Panc1 (cell line): Measurements from ENCODE around the gene PLCD1. TPM values are rescaled to one million over a fixed set of nuclear protein-coding genes. Genes with fewer than 3 reads are reported as not detected.

Experiments
- ATAC-seq: fragments of 200-7000 bp; cut with Tn5 transposase; 2 replicates; pipeline ENCODE4 v1.9.1; 2020; ENCODE audit warnings: mild to moderate bottlenecking, moderate library complexity
- BruUV-seq: library from RNA; stranded (reverse); fragments of 400-500 nt; replicated peaks from 2 replicates; lab custom pipeline; 2021; lab: Mats Ljungman, UMichigan
- CTCF ChIA-PET: fragments of 300-600 bp; sonication (Branson Sonifier 250); formaldehyde crosslinking; loops from one replicate; lab custom pipeline; 2022; ENCODE audit warnings: antibody characterized with exemption; lab: Charles Lee
- POLR2A ChIA-PET: fragments of 300-600 bp; sonication (Branson Sonifier 250); formaldehyde crosslinking; loops from one replicate; lab custom pipeline; 2022; ENCODE audit warnings: antibody characterized with exemption; lab: Charles Lee
- DNase-seq: peaks from one replicate; pipeline ENCODE4 v3.0.0-alpha.2; 2010; ENCODE audit warnings: low read depth, low spot score
- H3K27ac ChIP-seq: 2 replicates; pipeline ENCODE4 v1.5.1; 2011; ENCODE audit warnings: mild to moderate bottlenecking, low read length, inconsistent platforms
- H3K27me3 ChIP-seq: fragments of 200-500 bp; sonication (Bioruptor generic); 2 replicates; pipeline ENCODE4 v1.6.0; 2014; ENCODE audit warnings: low read length, inconsistent platforms; ENCODE audit not compliant: control insufficient read depth, insufficient read depth
- H3K36me3 ChIP-seq: fragments of 200-500 bp; sonication (Bioruptor generic); 2 replicates; pipeline ENCODE4 v1.5.1; 2014; ENCODE audit warnings: inconsistent platforms, mild to moderate bottlenecking, low read length, moderate library complexity; ENCODE audit not compliant: control insufficient read depth, insufficient read depth
- H3K4me1 ChIP-seq: 2 replicates; pipeline ENCODE4 v1.5.1; 2011; ENCODE audit warnings: inconsistent platforms, mild to moderate bottlenecking, low read length, moderate library complexity; ENCODE audit not compliant: control insufficient read depth, insufficient read depth
- H3K4me3 ChIP-seq, 2 experiments: 2 replicates each; pipeline ENCODE4 v1.5.1; 2011 to 2012; ENCODE audit warnings: low read depth in 2 of 2, low read length in 2 of 2, mild to moderate bottlenecking in 2 of 2, inconsistent platforms in 1 of 2, moderate library complexity in 1 of 2
- H3K9me3 ChIP-seq: fragments of 200-500 bp; sonication (Bioruptor generic); 2 replicates; pipeline ENCODE4 v1.5.1; 2014; ENCODE audit warnings: low read depth, mild to moderate bottlenecking, inconsistent platforms, low read length, moderate library complexity; ENCODE audit not compliant: control insufficient read depth, insufficient read depth
- CTCF ChIP-seq: fragments of 450-650 bp; IDR thresholded peaks from 2 replicates; pipeline ENCODE4 v1.5.1; 2017; ENCODE audit warnings: mild to moderate bottlenecking
- POLR2AphosphoS5 ChIP-seq: IDR thresholded peaks from 2 replicates; pipeline ENCODE4 v1.6.1; 2012; ENCODE audit warnings: mild to moderate bottlenecking, low read depth, low read length, moderate library complexity
- REST ChIP-seq, 2 experiments: IDR thresholded peaks; 2 replicates each; pipeline ENCODE4 v1.6.1; 2011 to 2012; ENCODE audit warnings: low read depth in 2 of 2, control low read depth in 1 of 2, low read length in 1 of 2, mild to moderate bottlenecking in 1 of 2, moderate library complexity in 1 of 2; ENCODE audit not compliant: insufficient read depth in 1 of 2
- SIN3A ChIP-seq: IDR thresholded peaks from 2 replicates; pipeline ENCODE4 v1.6.1; 2012; ENCODE audit warnings: low read depth, mild to moderate bottlenecking, low read length, moderate library complexity, borderline replicate concordance; ENCODE audit not compliant: insufficient read depth
- TCF7L2 ChIP-seq: IDR thresholded peaks from 2 replicates; pipeline ENCODE4 v1.6.1; 2011; ENCODE audit warnings: mild to moderate bottlenecking, low read depth, low read length, inconsistent platforms
- in situ Hi-C: cut with HindIII; loops from 2 replicates; pipeline ENCODE4 v1.10.0; 2016; ENCODE audit warnings: low sequenced_read_pairs, low pct_unique_long_range_greater_than_20kb
- intact Hi-C: fragments of 100-400 bp; cut with micrococcal nuclease; formaldehyde crosslinking; loops from one replicate; pipeline ENCODE4 v1.10.0; 2022; ENCODE audit not compliant: unreplicated experiment
- total RNA-seq: library from RNA; stranded (reverse); gene quantifications from one replicate; pipeline ENCODE4 v1.2.1, GENCODE V29; 2021; ENCODE audit not compliant: unreplicated experiment

Gene PLCD1
- total RNA-seq, 1 experiment from 2014 or later = 1.8 TPM

- in situ Hi-C loops (no loop called here), intact Hi-C loops (no loop called here)
- H3K4me3 ChIP-seq = no peak overlapping the region
- no peak for TF ChIP-seq POLR2AphosphoS5
- no peak for TF ChIP-seq CTCF
- no peak for TF ChIP-seq TCF7L2
- TF ChIP-seq SIN3A = no peak
- H3K36me3 ChIP-seq = no peaks in the 10 kb centered on the region
- H3K9me3 ChIP-seq = no peaks in the 10 kb centered on the region
- no TSS peak for BruUV-seq
- ChIA-PET POLR2A (no interaction called here), CTCF (no interaction called here)
- ATAC-seq (no peak), DNase-seq (no peak)
- no peak overlapping the region for H3K27ac ChIP-seq
- no peaks in the 10 kb centered on the region for H3K27me3 ChIP-seq
- H3K4me1 ChIP-seq = no peaks in the 10 kb centered on the region
Observed at GRCh38 chr3:37986479-37987314, 42.7 kb downstream of the PLCD1 start.

- POLR2A ChIA-PET = no interaction called here
- in situ Hi-C loops = no loop called here
- Histone ChIP-seq H3K4me3 (no peak overlapping the region), H3K27ac (no peak overlapping the region), H3K36me3 (no peaks in the 10 kb centered on the region), H3K9me3 (no peaks in the 10 kb centered on the region), H3K4me1 (no peaks in the 10 kb centered on the region), H3K27me3 (no peaks in the 10 kb centered on the region)
- intact Hi-C loops = no loop called here
- CTCF ChIA-PET = interaction anchor here (0.6 kb wide), 1 partner anchor 11 kb away, joined by 3 read pairs; no protein-coding TSS in a partner anchor
- DNase-seq (no peak), ATAC-seq (no peak)
- no peak for TF ChIP-seq TCF7L2
- no peak for TF ChIP-seq SIN3A
- no peak for TF ChIP-seq POLR2AphosphoS5
- TF ChIP-seq REST (IDR thresholded peaks at IDR 0.05; ENCODE audit: insufficient read depth in 1 of 2, low read depth in 2 of 2, low read length in 1 of 2) = no peak
- no peak for TF ChIP-seq CTCF
- BruUV-seq = no TSS peak
Observed at GRCh38 chr3:37985637-37986320, 43.7 kb downstream of the PLCD1 start.
